HS-5 (cell line): ENCODE measurements around the gene TSTD1.
"Not testable (repeated sequence)": the region's sequence is repeated elsewhere in the genome, so short reads cannot be mapped to it uniquely, and the experiment has no call there.

ENCODE experiments used
- DNase-seq: peaks from one replicate; pipeline ENCODE4 v3.0.0-alpha.2; 2012; ENCODE audit warnings: low read depth

Gene TSTD1

DNA sequence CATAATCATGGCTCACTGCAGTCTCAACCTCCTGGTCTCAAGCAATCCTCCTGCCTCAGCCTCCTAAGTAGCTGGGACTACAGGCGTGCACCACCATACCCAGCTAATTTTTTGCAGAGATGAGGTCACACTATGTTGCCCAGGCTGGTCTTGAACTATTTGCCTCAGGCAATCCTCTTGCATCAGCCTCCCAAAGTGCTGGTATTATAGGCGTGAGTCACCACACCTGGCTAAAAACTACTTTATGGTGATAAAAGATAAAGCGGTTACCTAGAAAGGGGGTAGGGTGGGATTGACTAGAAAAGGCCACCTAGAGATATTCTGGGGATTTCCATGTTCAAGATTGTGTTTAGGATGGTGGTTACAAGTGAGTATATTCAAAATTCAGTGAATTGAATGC lies 5.0 kb downstream of the TSTD1 start:
- no peak for DNase-seq

DNA sequence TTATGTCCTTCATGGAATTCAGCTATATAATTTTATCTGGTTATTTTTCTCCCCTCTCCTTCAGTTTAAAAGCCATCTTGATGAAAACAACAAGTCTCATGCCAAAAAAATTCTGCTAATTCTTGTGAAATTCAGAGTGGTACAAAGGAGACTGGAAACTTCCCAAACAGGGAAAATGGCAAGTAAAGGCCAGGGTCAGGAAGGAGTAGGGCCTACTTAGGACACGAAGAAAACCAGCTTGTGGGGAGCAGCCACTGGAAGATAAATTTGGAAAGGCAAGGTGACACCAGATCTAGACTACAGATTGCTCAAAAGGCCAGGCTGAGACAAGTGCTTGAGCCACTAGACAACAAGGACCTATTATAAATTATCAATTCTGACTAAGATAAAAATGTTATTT lies 6.4 kb downstream of the TSTD1 start:
- DNase-seq: no peak

DNA sequence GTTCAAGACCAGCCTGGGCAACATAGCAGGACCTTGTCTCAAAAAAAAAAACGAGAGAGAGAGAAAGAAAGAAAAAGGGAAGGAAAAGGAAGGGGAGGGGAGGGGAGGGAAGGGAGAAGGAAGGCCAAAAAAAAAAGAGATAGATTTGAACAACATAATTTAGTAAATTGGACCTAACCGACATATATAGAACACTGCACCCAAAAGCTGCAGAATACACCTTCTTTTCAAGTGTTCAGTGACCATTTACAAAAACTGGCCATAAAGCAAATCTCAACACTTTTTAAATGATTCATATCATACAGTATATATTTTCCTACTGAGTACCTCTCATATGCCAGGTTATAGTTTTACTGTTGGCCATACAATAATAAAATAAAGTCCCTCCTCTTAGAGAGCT lies 6.9 kb downstream of the TSTD1 start:
- no peak for DNase-seq

GRCh38 chr1:161029466-161029865 lies 9.3 kb downstream of the TSTD1 start:
- DNase-seq: not testable (repeated sequence)

- DNase-seq: not testable (repeated sequence)
Measured at GRCh38 chr1:161026954-161027353, 11.8 kb downstream of the TSTD1 start.

GRCh38 chr1:161022432-161022831 lies 16.3 kb downstream of the TSTD1 start:
- not testable (repeated sequence) for DNase-seq

DNA sequence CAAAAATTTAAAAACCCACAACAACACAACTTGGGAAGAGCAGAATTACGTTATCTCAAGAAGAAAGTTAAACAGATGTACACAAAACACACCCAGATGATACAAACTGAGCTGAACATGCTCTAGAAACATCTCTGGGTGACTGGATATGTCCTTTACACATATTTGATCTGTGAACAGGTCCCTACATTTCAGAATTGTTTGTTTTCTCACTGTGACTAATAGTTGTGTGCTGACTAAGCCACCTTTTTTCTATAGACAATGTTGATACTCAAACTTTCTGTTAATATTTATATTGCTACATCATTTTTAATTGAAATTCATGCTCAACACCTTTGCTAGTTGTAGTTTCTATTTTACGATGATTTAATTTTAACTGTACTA lies 16.8 kb downstream of the TSTD1 start:
- no peak for DNase-seq

GRCh38 chr1:161021165-161021969 lies 17.4 kb downstream of the TSTD1 start:
- no peak for DNase-seq

DNA sequence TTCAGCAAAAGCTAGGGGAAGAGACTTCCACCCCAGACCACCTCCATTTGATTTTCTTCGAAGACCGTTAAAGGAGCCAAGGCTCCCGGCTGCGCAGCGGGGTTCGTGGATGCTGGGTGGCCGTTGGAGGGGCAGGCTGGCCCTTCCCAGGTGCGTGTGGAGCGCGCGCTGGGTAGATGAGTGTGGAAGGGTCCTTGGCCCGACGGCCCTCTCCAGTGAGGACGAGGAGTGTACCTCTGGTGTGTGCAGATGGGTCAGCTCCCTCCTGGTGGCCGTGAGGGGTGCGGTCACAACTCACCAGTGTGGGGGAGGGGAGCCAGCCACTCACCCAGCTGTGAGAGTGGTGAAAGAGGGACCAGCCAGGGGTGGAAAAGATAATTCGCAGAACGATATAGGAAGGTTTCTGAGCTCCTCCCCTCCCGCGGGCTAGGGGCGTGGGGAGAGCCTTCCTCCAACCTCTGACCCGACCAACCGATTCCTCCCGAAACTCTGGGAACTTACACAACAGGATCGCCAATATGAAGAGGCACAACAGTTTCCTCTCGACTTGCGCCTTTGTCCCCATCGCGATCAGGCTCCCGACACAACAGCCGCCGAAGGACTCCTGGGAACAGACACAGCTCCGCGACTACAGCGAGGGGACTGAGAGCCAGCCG lies 18.1 kb downstream of the TSTD1 start, which contains the start of gene F11R:
Gene F11R, minus strand, starts transcription at position 644 of the 656 bp plus-strand sequence. Its CDS starts 79 bp downstream, at position 565.
- DNase-seq: no peak

- no peak for DNase-seq
Measured at GRCh38 chr1:161019751-161020495, 18.8 kb downstream of the TSTD1 start.

DNA sequence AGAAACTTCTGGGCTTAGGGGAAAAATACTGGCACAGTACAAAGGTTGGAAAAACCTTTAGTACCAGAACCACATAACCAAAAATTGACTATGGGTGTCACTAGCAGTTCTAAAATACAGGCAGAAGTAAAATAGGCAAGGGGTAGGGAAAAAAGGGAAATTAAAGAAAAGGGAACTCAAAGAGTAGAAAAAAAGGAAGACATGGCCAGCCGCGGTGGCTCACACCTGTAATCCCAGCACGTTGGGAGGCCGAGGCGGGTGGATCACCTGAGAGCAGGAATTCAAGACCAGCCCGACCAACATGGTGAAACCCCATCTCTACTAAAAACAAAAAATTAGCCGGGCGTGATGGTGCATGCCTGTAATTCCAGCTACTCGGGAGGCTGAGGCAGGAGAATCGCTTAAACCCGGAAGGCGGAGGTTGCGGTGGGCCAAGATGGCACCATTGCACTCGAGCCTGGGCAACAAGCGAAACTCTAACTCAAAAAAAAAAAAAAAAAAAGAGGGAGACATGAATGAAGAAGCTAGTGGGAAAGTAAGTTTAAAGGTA lies 19.6 kb downstream of the TSTD1 start:
- not testable (repeated sequence) for DNase-seq

DNA sequence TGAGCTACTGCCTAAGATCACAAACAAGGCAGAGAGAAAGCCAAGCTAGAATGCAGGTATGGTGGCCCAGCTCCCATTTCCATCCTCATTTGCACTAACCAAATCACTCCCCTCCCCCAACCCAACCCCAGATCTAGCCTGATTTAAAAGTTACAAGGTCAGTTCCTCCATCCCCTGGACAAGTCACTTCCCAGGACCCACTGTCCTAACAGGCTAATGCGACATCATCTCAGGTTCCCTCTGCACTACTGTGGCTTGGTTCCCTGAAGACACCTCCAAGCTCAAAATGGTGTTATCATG lies 20.2 kb downstream of the TSTD1 start:
- no peak for DNase-seq

- no peak for DNase-seq
Measured at GRCh38 chr1:161017756-161018630, 20.8 kb downstream of the TSTD1 start.

DNA sequence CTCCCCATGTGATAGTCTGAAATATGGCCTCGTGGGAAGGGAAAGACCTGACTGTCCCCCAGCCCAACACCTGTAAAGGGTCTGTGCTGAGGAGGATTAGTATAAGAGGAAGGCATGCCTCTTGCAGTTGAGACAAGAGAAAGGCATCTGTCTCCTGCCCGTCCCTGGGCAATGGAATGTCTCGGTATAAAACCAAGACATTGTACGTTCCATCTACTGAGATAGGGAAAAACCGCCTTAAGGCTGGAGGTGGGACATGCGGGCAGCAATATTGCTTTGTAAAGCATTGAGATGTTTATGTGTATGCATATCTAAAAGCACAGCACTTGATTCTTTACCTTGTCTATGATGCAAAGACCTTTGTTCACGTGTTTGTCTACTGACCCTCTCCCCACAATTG lies 21.6 kb downstream of the TSTD1 start:
- not testable (repeated sequence) for DNase-seq

- DNase-seq: not testable (repeated sequence)
Measured at GRCh38 chr1:161016683-161017082, 22.1 kb downstream of the TSTD1 start.

DNA sequence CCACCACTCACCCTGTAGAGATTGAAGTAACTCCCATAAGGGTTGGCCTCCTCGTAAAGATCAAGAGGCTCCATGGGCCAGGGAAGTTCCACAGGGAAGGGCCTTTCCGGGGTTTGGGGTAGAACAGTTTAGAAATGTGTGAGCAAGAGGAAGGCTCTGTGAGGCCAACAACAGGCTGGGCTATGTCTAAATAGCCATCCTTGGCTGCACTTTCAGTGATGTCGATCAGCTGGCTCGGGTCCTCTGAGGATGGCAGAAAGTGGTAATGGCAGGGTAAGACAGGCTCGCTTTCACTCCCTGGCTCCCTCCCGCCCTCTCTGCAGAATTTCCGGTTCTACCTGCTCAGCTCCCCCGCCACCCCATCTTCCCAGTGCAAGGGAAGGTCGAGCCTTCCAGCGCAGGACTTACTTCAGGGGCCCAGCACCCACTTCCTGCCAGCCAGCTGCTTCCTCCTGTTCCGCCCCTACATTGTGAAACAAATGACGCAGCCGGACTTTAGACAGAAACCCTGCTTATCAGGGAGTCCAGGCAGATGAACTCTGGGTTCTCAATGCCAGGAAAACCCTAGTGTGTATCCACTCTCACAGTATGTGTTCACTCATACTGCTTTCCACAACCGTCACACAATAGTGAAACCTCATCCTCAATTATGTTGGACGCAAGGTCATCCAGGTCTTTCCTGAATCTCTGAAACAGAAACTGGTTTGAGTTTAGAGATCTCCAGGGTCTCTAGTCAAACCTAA lies 25.1 kb downstream of the TSTD1 start:
- DNase-seq: no peak

DNA sequence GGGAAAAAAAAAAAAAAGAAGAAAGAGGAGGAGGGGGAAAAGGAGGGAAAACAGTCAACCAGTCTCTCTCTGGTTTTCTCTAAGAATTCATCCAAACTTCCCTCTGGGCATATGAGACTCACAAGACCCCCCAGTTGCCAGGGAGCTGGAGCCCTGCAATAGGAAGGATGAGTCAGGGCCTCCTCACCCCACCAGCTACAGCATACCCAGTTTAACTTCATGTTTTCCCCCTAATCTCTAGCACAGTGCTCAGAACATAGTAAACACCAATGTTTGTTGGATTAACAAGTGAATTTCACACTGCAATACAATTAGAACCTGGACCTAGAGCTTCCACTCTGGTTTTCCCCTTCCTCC lies 25.7 kb downstream of the TSTD1 start:
- DNase-seq: no peak

- DNase-seq: no peak
Measured at GRCh38 chr1:161012420-161012819, 26.3 kb downstream of the TSTD1 start.

GRCh38 chr1:161009602-161010211 lies 29.1 kb downstream of the TSTD1 start:
- DNase-seq: no peak

GRCh38 chr1:161008869-161009510 lies 29.8 kb downstream of the TSTD1 start:
- no peak for DNase-seq
